ENCODE results near the gene CSNK1G3.

Gene CSNK1G3

GRCh38 chr5:123514615-123515355, 2.8 kb downstream of the CSNK1G3 start:
- TF ChIP-seq CTCF (IDR thresholded peaks at IDR 0.05; ENCODE audit: borderline replicate concordance, insufficient read depth, low read depth, low read length): no peak
- no peak overlapping the region for H3K4me3 ChIP-seq (ENCODE audit: low read depth, low read length)

- no peak overlapping the region for H3K4me3 ChIP-seq (ENCODE audit: low read depth, low read length)
Observed at GRCh38 chr5:123515904-123516303, 3.9 kb downstream of the CSNK1G3 start.

GRCh38 chr5:123517476-123517875, 5.5 kb downstream of the CSNK1G3 start:
- TF ChIP-seq CTCF (IDR thresholded peaks at IDR 0.05; ENCODE audit: borderline replicate concordance, insufficient read depth, low read depth, low read length): no peak
- no peak overlapping the region for H3K4me3 ChIP-seq (ENCODE audit: low read depth, low read length)

More at GRCh38 chr5:123515904-123516303, 3.9 kb downstream of the CSNK1G3 start:
- TF ChIP-seq CTCF (IDR thresholded peaks at IDR 0.05; ENCODE audit: borderline replicate concordance, insufficient read depth, low read depth, low read length): no peak

GRCh38 chr5:123518111-123518510, 6.1 kb downstream of the CSNK1G3 start:
- TF ChIP-seq CTCF (IDR thresholded peaks at IDR 0.05; ENCODE audit: borderline replicate concordance, insufficient read depth, low read depth, low read length): no peak
- no peak overlapping the region for H3K4me3 ChIP-seq (ENCODE audit: low read depth, low read length)

GRCh38 chr5:123520677-123521247, 8.8 kb downstream of the CSNK1G3 start:
- no peak for TF ChIP-seq CTCF (IDR thresholded peaks at IDR 0.05; ENCODE audit: borderline replicate concordance, insufficient read depth, low read depth, low read length)
- no peak overlapping the region for H3K4me3 ChIP-seq (ENCODE audit: low read depth, low read length)

GRCh38 chr5:123524146-123524545, 12.2 kb downstream of the CSNK1G3 start:
- TF ChIP-seq CTCF (IDR thresholded peaks at IDR 0.05; ENCODE audit: borderline replicate concordance, insufficient read depth, low read depth, low read length): no peak

GRCh38 chr5:123527190-123527589, 15.2 kb downstream of the CSNK1G3 start:
- no peak overlapping the region for H3K4me3 ChIP-seq (ENCODE audit: low read depth, low read length)
- TF ChIP-seq CTCF (IDR thresholded peaks at IDR 0.05; ENCODE audit: borderline replicate concordance, insufficient read depth, low read depth, low read length): no peak

More at GRCh38 chr5:123524146-123524545, 12.2 kb downstream of the CSNK1G3 start:
- no peak overlapping the region for H3K4me3 ChIP-seq (ENCODE audit: low read depth, low read length)

All from GM12875 (cell line).